Ishikawa (cell line): ENCODE data around the gene CCL14.

ENCODE experiments used
- CEBPB ChIP-seq: IDR thresholded peaks from 2 replicates; pipeline ENCODE4 v1.6.1; 2012
- CREB1 ChIP-seq: IDR thresholded peaks from 2 replicates; pipeline ENCODE4 v1.6.1; 2012; ENCODE audit warnings: low read depth
- EGR1 ChIP-seq: IDR thresholded peaks from 2 replicates; pipeline ENCODE4 v1.6.1; 2012
- EP300 ChIP-seq: IDR thresholded peaks from 2 replicates; pipeline ENCODE4 v1.6.1; 2012; ENCODE audit warnings: borderline replicate concordance
- FOXM1 ChIP-seq: IDR thresholded peaks from 2 replicates; pipeline ENCODE4 v1.6.1; 2012; ENCODE audit warnings: low read depth, borderline replicate concordance
- MAX ChIP-seq: IDR thresholded peaks from 2 replicates; pipeline ENCODE4 v1.6.1; 2012
- NFIC ChIP-seq: IDR thresholded peaks from 2 replicates; pipeline ENCODE4 v1.6.1; 2012
- RAD21 ChIP-seq: IDR thresholded peaks from 2 replicates; pipeline ENCODE4 v1.6.1; 2012; ENCODE audit warnings: low read depth
- REST ChIP-seq: IDR thresholded peaks from 2 replicates; pipeline ENCODE4 v1.6.1; 2012; ENCODE audit warnings: low read depth, mild to moderate bottlenecking
- TAF1 ChIP-seq: IDR thresholded peaks from 2 replicates; pipeline ENCODE4 v1.6.1; 2012; ENCODE audit warnings: low read depth, mild to moderate bottlenecking
- TCF12 ChIP-seq: IDR thresholded peaks from 2 replicates; pipeline ENCODE4 v1.6.1; 2012; ENCODE audit warnings: low read depth
- TEAD4 ChIP-seq: IDR thresholded peaks from 2 replicates; pipeline ENCODE4 v1.6.1; 2012
- USF1 ChIP-seq: IDR thresholded peaks from 2 replicates; pipeline ENCODE4 v1.6.1; 2012
- YY1 ChIP-seq: IDR thresholded peaks from 2 replicates; pipeline ENCODE4 v1.6.1; 2012; ENCODE audit warnings: low read depth
- ZBTB7A ChIP-seq: IDR thresholded peaks from 2 replicates; pipeline ENCODE4 v1.6.1; 2012; ENCODE audit warnings: low read depth

Gene CCL14

GRCh38 chr17:35984140-35984539 is 2.4 kb downstream of the CCL14 start:
- TF ChIP-seq CEBPB (no peak), CREB1 (no peak), TEAD4 (no peak), REST (no peak), YY1 (no peak), USF1 (no peak), NFIC (no peak), MAX (no peak), EP300 (no peak), ZBTB7A (no peak), FOXM1 (no peak), TCF12 (no peak), TAF1 (no peak), RAD21 (no peak), EGR1 (no peak)

GRCh38 chr17:35982409-35983191 is 3.9 kb downstream of the CCL14 start:
- TF ChIP-seq RAD21 = no peak
- no peak for TF ChIP-seq TEAD4

- TF ChIP-seq RAD21 (no peak; the same call in 1 of the 2 replicates), CEBPB (no peak), CREB1 (no peak)
These were observed 4.6 kb downstream of the CCL14 start for GRCh38 chr17:35981908-35982330.

- no peak for TF ChIP-seq REST
- TF ChIP-seq NFIC = no peak
- TF ChIP-seq RAD21 = no peak
- TF ChIP-seq TCF12 = no peak
- TF ChIP-seq MAX = no peak
- no peak for TF ChIP-seq TAF1
- no peak for TF ChIP-seq CREB1
- no peak for TF ChIP-seq FOXM1
- no peak for TF ChIP-seq ZBTB7A
- no peak for TF ChIP-seq EP300
- no peak for TF ChIP-seq EGR1
- TF ChIP-seq YY1 = no peak
- no peak for TF ChIP-seq TEAD4
- no peak for TF ChIP-seq CEBPB
- TF ChIP-seq USF1 = no peak
These were observed 5.3 kb downstream of the CCL14 start, which contains the start of gene CCL16 for GRCh38 chr17:35981246-35981645. Gene CCL16 (minus strand): TSS chr17:35981497. CDS start chr17:35981420, 77 bp downstream.

- no peak for TF ChIP-seq CEBPB
- no peak for TF ChIP-seq EP300
- TF ChIP-seq USF1 = no peak
- no peak for TF ChIP-seq TCF12
- TF ChIP-seq REST = no peak
- TF ChIP-seq FOXM1 = no peak
- no peak for TF ChIP-seq YY1
- no peak for TF ChIP-seq TEAD4
- TF ChIP-seq NFIC = no peak
- TF ChIP-seq MAX = no peak
- no peak for TF ChIP-seq TAF1
- no peak for TF ChIP-seq ZBTB7A
- TF ChIP-seq RAD21 = no peak
- TF ChIP-seq CREB1 = no peak
- no peak for TF ChIP-seq EGR1
These were observed 8.2 kb downstream of the CCL14 start for GRCh38 chr17:35978346-35978745.
